Camera-type eye (tissue), 1 donor: Measurements from ENCODE around the gene DEUP1. TPM values are rescaled to one million over a fixed set of nuclear protein-coding genes. Genes with fewer than 3 reads are reported as not detected.

Experiments
- total RNA-seq: library from RNA; depleted of rRNA; stranded (reverse); fragments of >200 nt; gene quantifications from one replicate; pipeline ENCODE4 v1.2.3, GENCODE V29; 2014

The DEUP1 gene
- total RNA-seq: 1.3 TPM

DNA sequence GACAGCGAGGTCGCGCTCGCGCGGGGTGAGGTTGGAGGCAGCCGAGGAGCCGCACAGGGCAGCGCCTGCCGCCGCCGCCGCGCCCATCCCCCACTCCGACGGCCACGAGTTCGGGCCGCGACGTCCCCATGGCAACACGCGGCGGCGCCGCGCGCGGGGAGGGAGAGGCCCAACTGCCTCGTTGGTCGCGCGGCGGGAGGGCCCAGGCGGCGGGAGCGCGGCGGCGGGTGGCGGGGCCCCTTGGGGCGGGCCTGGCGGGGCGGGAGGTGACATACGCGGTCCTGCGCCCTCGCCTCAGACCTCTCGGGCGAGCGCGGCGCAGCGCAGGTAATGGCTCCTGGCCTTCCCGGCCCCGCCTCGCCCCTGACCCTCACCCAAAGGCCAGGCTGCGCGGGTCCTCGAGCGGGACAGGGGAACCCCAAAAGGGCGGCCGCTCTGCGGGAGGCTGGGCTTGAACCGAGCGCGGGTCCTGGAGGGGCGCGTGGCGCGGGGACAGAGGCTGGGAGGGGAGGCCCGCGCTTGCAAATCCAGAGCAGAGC, at the start of gene DEUP1:
Gene DEUP1 (plus strand): TSS at position 297 of the 539 bp plus-strand sequence. CDS start 1,518 bp downstream, outside the sequence.

Other genes starting within 250 kb of the DEUP1 start
- 35.3 TPM for gene SLC36A4, start 132.8 kb upstream of the DEUP1 start, total RNA-seq
- 16.5 TPM for gene SMCO4, start 212.6 kb downstream of the DEUP1 start, total RNA-seq